HG03460 (cell line): Measurements from ENCODE around the gene GJC2.

Experiments
- ATAC-seq: cut with Tn5 transposase; IDR thresholded peaks from one replicate; pipeline ENCODE4 v1.9.1; 2021; ENCODE audit not compliant: unreplicated experiment

The GJC2 gene

GRCh38 chr1:228156515-228156881, 6.8 kb downstream of the GJC2 start:
- ATAC-seq = no peak

DNA sequence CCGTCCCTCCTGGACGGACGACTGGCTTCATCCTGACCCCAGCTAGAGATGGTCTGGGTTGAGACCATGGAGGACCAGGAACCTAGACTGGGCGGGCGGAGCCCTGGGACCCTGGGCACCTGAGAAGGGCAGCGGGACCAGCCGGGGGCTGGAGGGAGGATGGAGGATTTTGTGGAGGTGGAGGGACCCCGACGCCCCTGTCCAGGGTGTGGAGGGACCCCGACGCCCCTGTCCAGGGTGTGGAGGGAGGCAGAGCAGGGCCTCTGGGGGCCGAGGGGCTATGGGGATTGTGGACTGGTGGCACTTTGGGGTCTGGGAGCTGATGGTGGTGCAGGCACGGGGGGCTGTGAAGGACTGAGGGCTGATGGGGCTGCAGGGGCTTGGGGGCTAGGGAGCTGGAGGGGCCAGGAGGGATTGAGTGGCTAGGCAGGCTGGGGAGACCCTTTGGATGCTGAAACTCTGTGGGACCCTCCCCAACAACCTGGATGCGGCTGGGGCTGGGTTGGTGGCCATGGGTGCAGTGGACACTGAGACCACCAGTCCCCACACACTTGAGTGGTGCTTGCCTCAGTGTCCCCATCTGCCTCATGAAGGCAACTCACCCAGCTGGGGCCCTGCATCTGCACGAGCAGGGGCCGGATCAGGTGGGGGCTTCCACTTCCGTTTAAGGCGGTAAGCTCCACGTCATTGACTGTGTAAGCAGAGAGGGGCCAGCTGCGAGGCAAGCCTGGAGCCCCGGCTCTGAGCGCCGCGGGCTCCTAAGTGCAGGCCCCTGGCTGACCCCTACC, 7.4 kb downstream of the GJC2 start:
- no peak for ATAC-seq

- ATAC-seq = no peak
Measured at GRCh38 chr1:228157729-228158126, 8.0 kb downstream of the GJC2 start.

DNA sequence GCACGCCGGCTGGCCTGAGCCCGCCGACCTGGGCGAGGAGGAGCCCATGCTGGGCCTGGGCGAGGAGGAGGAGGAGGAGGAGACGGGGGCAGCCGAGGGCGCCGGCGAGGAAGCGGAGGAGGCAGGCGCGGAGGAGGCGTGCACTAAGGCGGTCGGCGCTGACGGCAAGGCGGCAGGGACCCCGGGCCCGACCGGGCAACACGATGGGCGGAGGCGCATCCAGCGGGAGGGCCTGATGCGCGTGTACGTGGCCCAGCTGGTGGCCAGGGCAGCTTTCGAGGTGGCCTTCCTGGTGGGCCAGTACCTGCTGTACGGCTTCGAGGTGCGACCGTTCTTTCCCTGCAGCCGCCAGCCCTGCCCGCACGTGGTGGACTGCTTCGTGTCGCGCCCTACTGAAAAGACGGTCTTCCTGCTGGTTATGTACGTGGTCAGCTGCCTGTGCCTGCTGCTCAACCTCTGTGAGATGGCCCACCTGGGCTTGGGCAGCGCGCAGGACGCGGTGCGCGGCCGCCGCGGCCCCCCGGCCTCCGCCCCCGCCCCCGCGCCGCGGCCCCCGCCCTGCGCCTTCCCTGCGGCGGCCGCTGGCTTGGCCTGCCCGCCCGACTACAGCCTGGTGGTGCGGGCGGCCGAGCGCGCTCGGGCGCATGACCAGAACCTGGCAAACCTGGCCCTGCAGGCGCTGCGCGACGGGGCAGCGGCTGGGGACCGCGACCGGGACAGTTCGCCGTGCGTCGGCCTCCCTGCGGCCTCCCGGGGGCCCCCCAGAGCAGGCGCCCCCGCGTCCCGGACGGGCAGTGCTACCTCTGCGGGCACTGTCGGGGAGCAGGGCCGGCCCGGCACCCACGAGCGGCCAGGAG, 8.6 kb downstream of the GJC2 start:
- ATAC-seq = no peak

DNA sequence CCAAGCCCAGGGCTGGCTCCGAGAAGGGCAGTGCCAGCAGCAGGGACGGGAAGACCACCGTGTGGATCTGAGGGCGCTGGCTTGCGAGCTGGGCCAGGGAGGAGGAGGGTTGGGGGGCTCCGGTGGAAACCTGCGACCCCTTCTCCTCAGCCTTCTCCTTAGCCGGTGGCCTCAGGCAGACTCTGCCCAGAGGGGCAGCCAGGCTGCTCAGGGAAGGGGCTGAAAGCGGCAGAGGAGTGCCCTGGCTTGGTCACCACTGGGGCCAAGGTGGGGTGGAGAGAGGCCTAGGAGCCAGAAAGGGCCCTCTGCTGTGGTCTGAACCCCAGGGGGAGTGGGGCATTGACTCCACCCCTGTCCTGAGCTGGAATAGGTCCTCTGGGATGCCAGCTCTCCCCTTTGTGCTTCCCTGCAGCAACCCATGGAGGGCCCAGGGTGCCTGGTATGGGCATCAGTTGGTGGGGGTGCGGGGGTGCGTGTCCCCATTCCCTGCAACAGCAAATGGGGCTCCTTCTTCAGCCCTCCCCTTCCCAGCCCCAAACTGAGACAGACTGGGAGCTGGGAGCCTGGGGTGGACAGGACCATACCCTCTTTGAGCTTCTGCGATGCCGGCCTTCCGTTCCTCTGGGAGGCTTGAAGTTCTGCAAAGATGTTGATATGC, 9.4 kb downstream of the GJC2 start:
- no peak for ATAC-seq

DNA sequence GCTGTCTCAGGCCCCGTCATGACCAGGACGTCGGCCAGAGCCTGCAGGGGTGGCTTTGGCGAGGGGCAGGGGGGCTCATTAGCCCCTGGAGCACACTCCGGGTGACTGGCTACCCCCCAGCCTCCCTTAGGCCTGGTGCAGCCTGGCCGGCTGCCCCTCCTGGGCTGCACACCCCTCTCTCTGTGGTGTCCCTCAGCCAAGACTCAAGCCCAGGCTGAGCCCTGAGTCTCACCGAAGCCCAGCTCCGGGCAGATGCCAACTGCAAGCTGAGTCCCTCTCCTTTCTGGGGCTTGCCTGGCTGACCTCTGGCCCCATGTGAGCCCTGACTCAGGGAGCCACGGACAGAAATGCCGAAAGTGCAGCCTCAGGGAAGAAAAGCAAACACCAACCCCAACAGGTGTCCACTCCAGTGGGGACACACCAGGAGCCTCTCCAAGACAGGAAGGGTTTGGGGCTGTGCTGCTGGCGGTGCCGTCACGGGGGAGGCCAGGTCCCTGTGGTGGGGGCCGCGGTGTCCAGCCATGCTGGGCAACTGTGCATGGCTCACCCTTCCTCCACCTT, 10.6 kb downstream of the GJC2 start:
- ATAC-seq = no peak

GRCh38 chr1:228161362-228161761, 11.6 kb downstream of the GJC2 start:
- no peak for ATAC-seq

GRCh38 chr1:228161866-228162265, 12.1 kb downstream of the GJC2 start:
- no peak for ATAC-seq

DNA sequence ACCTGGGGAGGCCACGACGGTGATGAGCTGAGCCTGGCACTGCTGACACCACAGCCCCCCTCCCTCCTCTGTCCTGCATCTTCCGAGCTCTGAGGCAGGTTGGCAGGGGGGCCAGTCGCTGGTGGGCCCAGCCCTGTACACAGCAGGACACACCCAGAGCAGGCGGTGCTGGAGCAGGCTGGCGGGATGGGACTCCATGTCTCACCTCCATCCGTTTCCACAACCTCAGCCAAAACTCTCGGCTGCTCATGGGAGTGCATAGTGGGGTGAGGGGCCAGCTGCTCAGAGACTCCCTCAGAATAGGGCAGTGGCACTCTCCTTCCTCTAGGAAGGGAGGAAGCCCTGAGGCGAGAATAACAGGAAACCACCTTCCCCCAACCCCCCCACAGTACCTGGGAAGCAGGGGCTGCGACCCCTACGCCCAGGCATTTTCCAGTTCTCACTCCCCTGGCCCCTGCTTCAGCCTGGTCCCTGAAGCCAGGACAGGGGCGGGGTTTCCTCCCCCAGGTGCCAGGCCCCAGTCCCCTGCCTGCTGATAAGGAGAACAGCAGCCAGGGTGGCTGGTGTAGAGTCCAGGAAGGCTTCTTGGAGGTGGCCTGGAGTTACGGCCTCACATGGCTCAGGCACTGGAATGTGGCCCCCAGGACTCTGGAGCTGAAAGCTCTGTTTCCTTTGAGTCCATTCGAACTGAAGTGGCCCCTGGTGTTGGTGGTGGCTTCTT, 12.7 kb downstream of the GJC2 start:
- no peak for ATAC-seq

DNA sequence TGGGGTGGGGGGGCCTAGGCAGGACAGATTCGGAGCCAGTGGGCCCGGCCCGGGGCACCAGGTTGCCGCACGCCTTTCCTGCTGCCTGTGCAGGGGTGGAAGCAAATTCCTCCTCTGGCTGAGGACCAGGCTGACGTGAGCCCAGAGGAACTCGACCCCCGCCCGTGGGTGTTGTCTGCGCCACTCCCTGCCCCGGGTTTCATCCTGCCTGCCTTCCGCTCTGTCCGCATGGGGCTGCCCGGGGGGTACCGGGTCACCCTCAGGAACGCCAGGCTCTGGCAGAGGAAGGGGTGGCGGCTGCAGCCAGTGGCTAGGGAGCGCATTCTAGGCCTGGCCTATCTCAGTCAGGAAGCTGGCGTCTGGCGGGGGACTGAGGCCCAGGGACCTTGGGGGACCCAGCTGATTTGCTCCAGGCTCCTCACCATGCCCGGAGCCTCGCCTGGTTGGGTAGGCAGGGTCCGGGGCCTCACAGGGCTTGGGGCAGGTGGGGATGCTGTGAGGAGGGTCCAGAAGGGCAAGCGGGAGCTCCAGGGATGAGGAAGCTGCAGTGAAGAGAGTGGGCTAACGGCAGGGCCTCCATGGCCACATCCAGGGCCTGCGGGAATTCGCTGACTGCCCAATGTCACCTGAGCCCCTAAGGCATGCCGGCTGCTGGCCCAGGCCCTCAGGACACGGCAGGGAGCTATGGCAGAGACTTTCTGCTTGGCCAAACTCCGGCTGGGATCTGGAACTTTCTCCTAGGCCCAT, 13.4 kb downstream of the GJC2 start:
- ATAC-seq = no peak

DNA sequence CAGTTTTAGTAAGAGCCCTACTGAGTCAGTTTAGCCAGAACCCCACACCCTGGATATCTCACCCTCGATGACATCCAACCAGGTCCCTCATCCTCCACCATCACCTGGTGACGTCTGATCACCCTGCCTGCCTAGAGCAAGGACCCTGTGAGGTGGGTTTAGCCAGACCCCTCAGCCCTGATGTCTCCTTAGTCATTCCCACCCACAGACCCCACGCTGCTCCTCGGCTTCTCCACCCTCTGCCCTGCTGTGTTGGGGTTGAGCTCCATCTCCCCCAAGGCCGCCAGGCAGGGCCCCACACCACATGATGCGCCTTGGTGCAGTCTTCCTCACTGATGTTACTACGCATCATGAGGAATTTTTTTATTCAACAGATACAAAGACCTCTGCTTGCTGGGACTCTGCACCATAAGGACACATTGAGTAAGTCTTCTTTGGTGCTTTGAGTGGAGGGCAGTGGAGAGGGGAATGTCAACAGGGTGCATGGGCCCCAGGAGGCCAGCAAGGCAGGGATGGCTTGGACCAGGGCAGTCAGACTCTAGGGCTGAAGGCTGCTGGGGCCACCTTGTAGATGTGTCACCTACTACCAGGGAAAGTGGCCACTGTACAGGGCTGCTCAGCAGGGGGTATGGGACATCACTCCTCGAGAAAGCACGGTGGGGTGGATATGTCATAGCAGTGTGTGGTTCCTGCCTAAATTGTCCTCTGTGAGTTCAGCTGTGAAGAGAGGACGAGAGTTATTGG, 14.2 kb downstream of the GJC2 start:
- ATAC-seq = no peak

- ATAC-seq = no peak
Measured at GRCh38 chr1:228164561-228165371, 15.0 kb downstream of the GJC2 start.

DNA sequence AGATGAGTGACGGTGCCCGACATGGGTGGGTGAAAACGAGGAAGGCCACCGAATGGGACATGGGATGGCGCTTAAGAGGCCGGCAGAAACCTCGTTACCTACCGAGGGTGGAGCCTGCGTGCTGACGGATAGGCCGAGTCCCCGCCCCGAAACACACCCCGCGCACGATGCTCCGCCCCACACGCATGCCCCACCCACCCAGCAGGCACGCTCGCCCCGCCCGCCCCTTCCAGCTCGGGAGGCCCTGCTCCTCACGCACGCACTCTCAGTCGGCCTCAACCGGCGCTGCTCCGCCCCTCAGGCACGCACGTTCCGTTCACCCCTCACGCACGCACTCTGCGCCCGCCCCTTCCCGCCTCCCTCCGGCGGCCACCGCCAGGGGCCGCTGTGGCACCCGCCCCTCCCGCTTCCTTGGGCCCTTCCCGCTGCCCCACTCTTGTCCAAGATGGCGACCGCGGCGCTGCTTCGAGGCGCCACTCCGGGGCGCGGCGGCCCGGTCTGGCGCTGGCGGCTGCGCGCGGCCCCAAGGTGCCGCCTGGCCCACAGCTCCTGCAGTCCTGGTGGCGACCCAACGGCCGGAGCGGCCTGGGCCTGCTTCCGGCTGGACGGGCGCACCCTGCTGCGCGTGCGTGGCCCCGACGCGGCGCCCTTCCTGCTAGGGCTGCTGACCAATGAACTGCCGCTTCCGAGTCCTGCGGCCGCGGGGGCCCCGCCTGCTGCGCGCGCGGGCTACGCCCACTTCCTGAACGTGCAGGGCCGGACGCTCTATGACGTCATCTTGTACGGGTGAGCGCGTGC, 15.8 kb downstream of the GJC2 start, which contains the start of gene IBA57:
Gene IBA57, plus strand, starts transcription at position 433 of the 798 bp plus-strand sequence. Its CDS starts 13 bp downstream, at position 446.
- ATAC-seq = peak; percentile 78

DNA sequence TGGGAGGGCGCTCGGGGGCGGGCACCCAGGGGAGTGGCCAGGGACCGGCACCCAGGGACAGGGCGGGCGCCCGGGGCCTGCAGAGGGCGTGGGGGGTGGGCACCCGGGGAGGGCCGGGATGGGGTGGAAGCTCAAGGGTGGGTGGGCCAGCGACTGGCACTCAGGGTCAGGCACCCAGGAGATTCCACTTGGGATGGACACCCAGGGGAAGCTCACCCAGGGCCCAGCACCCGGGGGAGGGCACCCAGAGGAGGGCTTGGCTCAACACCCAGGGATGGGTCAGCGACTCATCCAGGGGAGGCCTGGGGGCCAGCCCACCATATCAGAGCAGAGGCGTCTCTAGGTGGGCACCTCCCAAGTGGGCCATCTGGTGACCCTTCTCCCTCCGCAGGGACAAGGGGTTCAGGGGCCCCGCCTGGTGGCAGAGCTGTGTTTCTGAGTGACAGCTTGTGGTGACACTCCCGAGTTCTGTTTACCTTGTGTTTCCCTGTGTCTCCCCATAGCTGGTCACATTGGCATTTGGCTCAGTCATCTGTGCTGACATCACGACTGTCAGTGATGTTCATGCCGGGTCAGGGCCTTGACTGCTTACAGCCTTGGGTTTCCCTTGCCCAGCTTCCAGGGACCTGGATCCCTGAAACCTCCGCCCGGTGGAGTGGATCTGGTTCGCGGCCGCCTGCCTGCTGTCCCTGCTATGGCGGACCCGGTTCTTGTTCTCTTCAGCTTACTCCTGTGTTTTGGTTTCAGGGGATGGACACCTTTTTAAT, 16.6 kb downstream of the GJC2 start:
- peak; percentile 24 for ATAC-seq

DNA sequence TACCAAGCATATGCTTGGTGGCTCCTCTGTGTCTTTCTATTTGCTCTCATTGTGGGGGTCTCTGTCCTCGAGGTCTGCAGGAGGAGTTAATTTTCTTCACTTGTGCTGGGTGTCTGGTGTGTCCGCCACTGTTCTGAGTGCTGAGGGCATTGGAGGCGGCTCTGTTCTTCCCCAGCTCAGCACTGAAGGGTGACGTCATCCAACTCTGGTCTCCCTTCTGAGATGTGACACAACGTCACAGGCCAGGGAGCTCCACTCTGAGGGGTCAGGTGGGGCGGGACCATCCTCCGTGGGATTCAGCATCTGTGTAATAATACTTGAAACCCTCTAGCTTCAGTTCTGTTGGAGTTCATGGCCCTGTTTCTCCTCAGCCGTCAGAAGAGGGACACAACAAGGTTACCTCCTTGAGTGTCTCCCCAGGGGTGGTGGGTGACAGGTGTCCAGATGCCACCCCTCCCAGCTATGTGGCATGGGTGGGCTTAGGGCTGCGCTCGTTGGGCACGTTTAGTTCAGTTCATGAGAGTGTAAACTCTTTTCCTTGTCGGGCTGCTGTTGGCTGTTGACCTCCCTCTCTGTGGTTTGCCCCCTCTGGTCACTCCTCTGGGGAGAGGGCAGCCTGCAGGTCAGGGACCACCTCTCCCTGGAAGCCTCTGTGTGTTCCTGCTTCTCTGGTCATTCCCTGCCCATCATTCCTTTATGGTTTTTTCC, 19.0 kb downstream of the GJC2 start:
- no peak for ATAC-seq

DNA sequence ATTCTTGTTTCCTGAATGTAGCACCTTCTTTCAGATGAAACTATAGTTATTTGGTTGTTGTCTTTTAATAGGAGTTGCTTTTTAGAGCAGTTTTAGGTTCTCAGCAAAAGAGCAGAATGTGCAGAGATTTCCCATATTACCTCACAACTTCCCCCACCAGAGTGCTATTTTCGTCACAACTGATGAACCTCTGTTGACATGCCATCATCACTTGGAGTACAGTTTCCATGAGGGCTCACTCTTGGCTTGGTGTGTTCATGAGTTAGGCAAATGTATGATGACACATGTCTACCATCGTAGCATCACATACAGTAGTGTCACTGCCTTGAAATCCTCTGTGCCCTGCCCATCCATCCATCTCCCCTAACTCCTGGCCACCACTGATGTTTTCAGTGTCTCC, 19.6 kb downstream of the GJC2 start:
- no peak for ATAC-seq
